BLaER1 treated with 17β-estradiol and CSF1 and Interleukin-3, amounts not matched to agents 10 nM and 100 nM (cell line): ENCODE data around the gene ENO2.
"Not testable (repeated sequence)": the region's sequence is repeated elsewhere in the genome, so short reads cannot be mapped to it uniquely, and the experiment has no call there.

Experiments used
- H3K27ac ChIP-seq, 11 experiments: shearing (Covaris generic); formaldehyde crosslinking; 2 replicates each; pipeline ENCODE4 v1.8.1; 2022
- H3K27me3 ChIP-seq, 11 experiments: shearing (Covaris generic); formaldehyde crosslinking; 2 replicates each; pipeline ENCODE4 v1.8.1; 2022
- H3K36me3 ChIP-seq, 11 experiments: shearing (Covaris generic); formaldehyde crosslinking; 2 replicates each; pipeline ENCODE4 v1.8.1; 2022
- H3K4me1 ChIP-seq, 10 experiments: shearing (Covaris generic); formaldehyde crosslinking; 2 replicates each; pipeline ENCODE4 v1.8.1; 2022
- H3K4me2 ChIP-seq, 11 experiments: shearing (Covaris generic); formaldehyde crosslinking; 2 replicates each; pipeline ENCODE4 v1.8.1; 2022
- H3K4me3 ChIP-seq, 10 experiments: shearing (Covaris generic); formaldehyde crosslinking; 2 replicates each; pipeline ENCODE4 v1.8.1; 2022
- H3K9ac ChIP-seq, 11 experiments: shearing (Covaris generic); formaldehyde crosslinking; 2 replicates each; pipeline ENCODE4 v1.8.1; 2022
- H3K9me3 ChIP-seq, 11 experiments: shearing (Covaris generic); formaldehyde crosslinking; replicated peaks in 1 of 11; 2 replicates each; pipeline ENCODE4 v1.8.1; 2022
- H4K20me1 ChIP-seq, 11 experiments: shearing (Covaris generic); formaldehyde crosslinking; 2 replicates each; pipeline ENCODE4 v1.8.1; 2022
- Cebpa-rat ChIP-seq, 11 experiments: shearing (Covaris generic); IDR thresholded peaks; 2 replicates each; pipeline ENCODE4 v1.8.1; 2022

ENO2 gene

GRCh38 chr12:6869049-6870021 is 45.0 kb upstream of the ENO2 start:
- H3K27me3 ChIP-seq = no peaks in the 10 kb centered on the region
- TF ChIP-seq Cebpa-rat (IDR thresholded peaks at IDR 0.05) = no peak
- H4K20me1 ChIP-seq = peaks cover 43 to 68% (median 56%) of the 10 kb centered on the region in 11 experiments
- peaks cover 55 to 70% (median 59%) of the 10 kb centered on the region in 10 experiments for H3K4me1 ChIP-seq
- peak overlapping the region; percentile 94 to 100 (median 99) for H3K4me2 ChIP-seq
- H3K9me3 ChIP-seq = no peaks in the 10 kb centered on the region
- H3K36me3 ChIP-seq = peaks cover 42 to 62% (median 51%) of the 10 kb centered on the region in 11 experiments
- H3K9ac ChIP-seq = peak overlapping the region; percentile 90 to 100 (median 99)
- H3K27ac ChIP-seq = peak overlapping the region in 8 of 11 experiments; percentile 16 to 100 (median 98); a peak in 16 of 22 replicates
- peak overlapping the region; percentile 82 to 100 (median 99) for H3K4me3 ChIP-seq

- H3K9ac ChIP-seq = peak overlapping the region; percentile 82 to 100 (median 95); a peak in 18 of 22 replicates
- peak overlapping the region in 5 of 10 experiments; percentile 82 to 100 (median 96); a peak in 8 of 20 replicates for H3K4me3 ChIP-seq
- H3K27ac ChIP-seq = peak overlapping the region in 1 of 11 experiments; percentile 11; a peak in 2 of 22 replicates
- H3K4me1 ChIP-seq = peaks cover 59 to 76% (median 68%) of the 10 kb centered on the region in 10 experiments
- peak overlapping the region; percentile 94 to 100 (median 99) for H3K4me2 ChIP-seq
- H3K27me3 ChIP-seq, H3K9me3 ChIP-seq: not testable (repeated sequence)
- H4K20me1 ChIP-seq = peaks cover 43 to 68% (median 56%) of the 10 kb centered on the region in 11 experiments
- H3K36me3 ChIP-seq = peaks cover 32 to 55% (median 43%) of the 10 kb centered on the region in 11 experiments
Observed at GRCh38 chr12:6870304-6870703, 44.1 kb upstream of the ENO2 start.

DNA sequence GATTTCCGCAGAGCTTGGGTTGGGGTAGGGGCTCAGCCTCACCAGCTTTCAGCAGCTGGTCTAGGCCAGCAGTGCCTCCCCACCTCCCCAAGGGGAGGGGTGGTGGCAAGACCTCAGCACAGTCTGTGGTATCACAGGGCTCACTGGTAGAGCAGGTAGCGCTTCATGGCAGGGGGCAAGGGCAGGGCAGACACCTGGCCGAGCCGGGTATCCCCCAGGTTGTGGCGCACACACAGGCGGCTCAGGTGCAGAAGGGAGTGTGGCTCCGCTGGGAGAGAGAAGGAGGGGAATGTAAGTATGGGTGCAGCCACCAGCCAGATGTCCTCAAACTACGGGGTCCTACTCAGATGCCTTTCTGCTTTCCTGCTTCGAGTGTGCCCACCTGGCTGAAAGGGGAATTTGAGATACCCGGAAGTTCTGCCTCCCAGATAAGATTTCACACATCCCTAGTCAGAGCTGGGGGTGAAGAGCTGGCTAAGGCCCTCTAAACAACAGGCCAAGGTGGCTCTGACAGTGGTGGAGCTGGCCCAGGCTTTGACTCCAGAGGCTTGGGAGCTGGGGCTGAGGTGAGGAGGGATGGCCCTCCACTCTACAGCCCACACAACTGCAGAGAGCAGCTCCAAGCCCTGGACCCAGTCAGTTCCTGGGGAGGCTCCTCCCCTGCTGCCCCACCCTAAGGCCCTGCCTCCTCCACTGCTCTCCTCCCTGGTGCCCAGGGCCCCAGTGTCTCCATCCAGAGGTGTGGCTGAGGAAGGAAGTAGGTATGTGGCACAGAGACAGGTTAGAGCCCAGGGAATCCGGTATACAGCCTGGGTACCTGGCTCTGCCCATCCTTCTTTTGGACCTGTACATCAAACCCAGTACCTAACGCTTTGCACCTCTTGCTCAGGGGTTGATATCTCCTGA is 43.1 kb upstream of the ENO2 start:
- peaks cover 54 to 70% (median 62%) of the 10 kb centered on the region in 10 experiments for H3K4me1 ChIP-seq
- H3K9me3 ChIP-seq = no peaks in the 10 kb centered on the region
- no peaks in the 10 kb centered on the region for H3K27me3 ChIP-seq
- peak overlapping the region in 7 of 11 experiments; percentile 1 to 94 (median 82); a peak in 8 of 22 replicates for H3K27ac ChIP-seq
- peaks cover 31 to 56% (median 43%) of the 10 kb centered on the region in 11 experiments for H3K36me3 ChIP-seq
- peak overlapping the region; percentile 82 to 99 (median 90); a peak in 20 of 22 replicates for H3K9ac ChIP-seq
- H3K4me2 ChIP-seq = peak overlapping the region; percentile 94 to 100 (median 99)
- peaks cover 43 to 60% (median 55%) of the 10 kb centered on the region in 11 experiments for H4K20me1 ChIP-seq
- H3K4me3 ChIP-seq = peak overlapping the region; percentile 66 to 92 (median 76); a peak in 19 of 20 replicates
- no peak for TF ChIP-seq Cebpa-rat (IDR thresholded peaks at IDR 0.05)

GRCh38 chr12:6872073-6873048 is 42.0 kb upstream of the ENO2 start:
- TF ChIP-seq Cebpa-rat (IDR thresholded peaks at IDR 0.05) = no peak
- Histone ChIP-seq H3K36me3 (peaks cover 29 to 65% (median 43%) of the 10 kb centered on the region in 11 experiments), H3K4me1 (peaks cover 47 to 62% (median 55%) of the 10 kb centered on the region in 10 experiments), H3K27me3 (no peaks in the 10 kb centered on the region), H3K27ac (peak overlapping the region; percentile 57 to 94 (median 86)), H3K4me3 (peak overlapping the region; percentile 66 to 92 (median 76)), H3K4me2 (peak overlapping the region; percentile 94 to 100 (median 99)), H3K9ac (peak overlapping the region; percentile 82 to 99 (median 90)), H4K20me1 (peaks cover 43 to 56% (median 48%) of the 10 kb centered on the region in 11 experiments), H3K9me3 (no peaks in the 10 kb centered on the region)

- H3K9me3 ChIP-seq = no peaks in the 10 kb centered on the region
- no peaks in the 10 kb centered on the region for H3K27me3 ChIP-seq
- H3K4me1 ChIP-seq = peaks cover 47 to 60% (median 54%) of the 10 kb centered on the region in 10 experiments
- peaks cover 29 to 73% (median 47%) of the 10 kb centered on the region in 11 experiments for H3K36me3 ChIP-seq
- peak within 1 kb of the TSS; percentile 66 to 92 (median 76) for H3K4me3 ChIP-seq
- H4K20me1 ChIP-seq = peaks cover 38 to 46% (median 40%) of the 10 kb centered on the region in 11 experiments
- TF ChIP-seq Cebpa-rat (IDR thresholded peaks at IDR 0.05) = no peak
- peak within 1 kb of the TSS; percentile 94 to 100 (median 99) for H3K4me2 ChIP-seq
- H3K27ac ChIP-seq = peak within 1 kb of the TSS; percentile 57 to 94 (median 86)
- H3K9ac ChIP-seq = peak within 1 kb of the TSS; percentile 82 to 99 (median 90)
Observed at GRCh38 chr12:6873094-6874014, 41.0 kb upstream of the ENO2 start, which contains the start of gene SPSB2. Gene SPSB2 (minus strand): TSS chr12:6873303. CDS start chr12:6872901, 402 bp downstream.

DNA sequence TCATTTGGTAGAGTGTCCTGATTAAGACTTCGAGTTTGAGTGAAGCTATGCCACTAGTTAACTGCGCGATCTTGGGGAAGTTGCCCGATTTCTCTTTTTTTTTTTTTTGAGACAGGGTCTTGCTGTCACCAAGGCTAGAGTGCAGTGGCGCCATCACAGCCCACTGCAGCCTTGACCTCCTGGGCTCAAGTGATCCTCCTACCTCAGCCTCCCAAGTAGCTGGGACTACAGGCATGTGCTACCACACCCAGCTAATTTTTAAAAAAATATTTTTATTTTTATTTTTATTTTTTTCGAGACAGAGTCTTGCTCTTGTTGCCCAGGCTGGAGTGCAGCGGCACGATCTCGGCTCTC is 40.4 kb upstream of the ENO2 start:
- H3K27me3 ChIP-seq, H3K9me3 ChIP-seq: not testable (repeated sequence)
- H3K36me3 ChIP-seq = peaks cover 29 to 71% (median 45%) of the 10 kb centered on the region in 11 experiments
- peaks cover 41 to 53% (median 48%) of the 10 kb centered on the region in 10 experiments for H3K4me1 ChIP-seq
- H4K20me1 ChIP-seq = peaks cover 32 to 40% (median 33%) of the 10 kb centered on the region in 11 experiments
- H3K9ac ChIP-seq = peak overlapping the region; percentile 82 to 99 (median 90); a peak in 21 of 22 replicates
- peak overlapping the region; percentile 66 to 92 (median 76) for H3K4me3 ChIP-seq
- peak overlapping the region; percentile 76 to 100 (median 99) for H3K4me2 ChIP-seq
- peak overlapping the region in 10 of 11 experiments; percentile 64 to 94 (median 87); a peak in 21 of 22 replicates for H3K27ac ChIP-seq

DNA sequence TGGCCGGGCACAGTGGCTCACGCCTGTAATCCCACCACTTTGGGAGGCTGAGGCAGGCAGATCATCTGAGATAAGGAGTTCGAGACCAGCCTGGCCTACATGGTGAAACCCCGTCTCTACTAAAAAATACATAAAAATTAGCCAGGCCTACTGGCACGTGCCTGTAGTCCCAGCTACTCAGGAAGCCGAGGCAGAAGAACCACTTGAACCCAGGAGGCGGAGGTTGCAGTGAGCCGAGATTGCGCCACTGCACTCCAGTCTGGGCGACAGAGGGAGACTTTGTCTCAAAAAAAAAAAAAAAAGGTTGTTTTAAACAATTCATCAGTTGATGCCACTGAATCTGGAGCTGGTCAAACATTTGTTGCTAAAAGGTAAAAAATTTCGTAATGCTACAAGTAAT is 34.6 kb upstream of the ENO2 start:
- H3K4me1 ChIP-seq = peaks cover 0 to 17% (median under 1%) of the 10 kb centered on the region in 10 experiments; a peak in 14 of 20 replicates
- H3K27ac ChIP-seq = peak overlapping the region in 1 of 11 experiments; percentile 16; a peak in 2 of 22 replicates
- H3K4me2 ChIP-seq, H3K27me3 ChIP-seq, H3K9ac ChIP-seq, H3K4me3 ChIP-seq, H4K20me1 ChIP-seq, H3K9me3 ChIP-seq: not testable (repeated sequence)
- peaks cover 14 to 77% (median 33%) of the 10 kb centered on the region in 11 experiments for H3K36me3 ChIP-seq
